Neural crest cell (in vitro differentiated cells): ENCODE measurements around the gene VPREB3. TPM values are rescaled to one million over a fixed set of nuclear protein-coding genes. Genes with fewer than 3 reads are reported as not detected.

ENCODE experiments used
- DNase-seq: peaks from one replicate; pipeline ENCODE4 v3.0.0; 2021; ENCODE audit warnings: low read depth, mixed read lengths, low spot score
- H3K27ac Mint-ChIP-seq: one replicate; pipeline ENCODE4 v1.8.0; 2021; ENCODE audit warnings: mild to moderate bottlenecking, mixed read lengths; ENCODE audit not compliant: unreplicated experiment
- H3K27me3 Mint-ChIP-seq: 2 replicates; pipeline ENCODE4 v1.8.0; 2021; ENCODE audit warnings: low read depth, mild to moderate bottlenecking, mixed read lengths
- H3K36me3 Mint-ChIP-seq: 2 replicates; pipeline ENCODE4 v1.8.0; 2021; ENCODE audit warnings: low read depth, mild to moderate bottlenecking, mixed read lengths
- H3K4me1 Mint-ChIP-seq: 2 replicates; pipeline ENCODE4 v1.8.0; 2021; ENCODE audit warnings: mixed read lengths
- H3K4me3 Mint-ChIP-seq: one replicate; pipeline ENCODE4 v1.8.0; 2021; ENCODE audit warnings: mild to moderate bottlenecking, mixed read lengths
- H3K9me3 Mint-ChIP-seq: 2 replicates; pipeline ENCODE4 v1.8.0; 2021; ENCODE audit warnings: mixed read lengths
- total RNA-seq: library from RNA; stranded (reverse); gene quantifications from 2 replicates; pipeline ENCODE4 v1.2.1, GENCODE V29; 2021
- TF ChIP-seq, protein P1 (sequence below): fragments of 200-600 bp; sonication (generic); conservative IDR thresholded peaks from 2 replicates; pipeline ENCODE4 v1.5.0; 2021; ENCODE audit warnings: antibody characterized with exemption, mild to moderate bottlenecking

Gene VPREB3
- total RNA-seq, 1 donor from 2014 or later = not detected

DNA sequence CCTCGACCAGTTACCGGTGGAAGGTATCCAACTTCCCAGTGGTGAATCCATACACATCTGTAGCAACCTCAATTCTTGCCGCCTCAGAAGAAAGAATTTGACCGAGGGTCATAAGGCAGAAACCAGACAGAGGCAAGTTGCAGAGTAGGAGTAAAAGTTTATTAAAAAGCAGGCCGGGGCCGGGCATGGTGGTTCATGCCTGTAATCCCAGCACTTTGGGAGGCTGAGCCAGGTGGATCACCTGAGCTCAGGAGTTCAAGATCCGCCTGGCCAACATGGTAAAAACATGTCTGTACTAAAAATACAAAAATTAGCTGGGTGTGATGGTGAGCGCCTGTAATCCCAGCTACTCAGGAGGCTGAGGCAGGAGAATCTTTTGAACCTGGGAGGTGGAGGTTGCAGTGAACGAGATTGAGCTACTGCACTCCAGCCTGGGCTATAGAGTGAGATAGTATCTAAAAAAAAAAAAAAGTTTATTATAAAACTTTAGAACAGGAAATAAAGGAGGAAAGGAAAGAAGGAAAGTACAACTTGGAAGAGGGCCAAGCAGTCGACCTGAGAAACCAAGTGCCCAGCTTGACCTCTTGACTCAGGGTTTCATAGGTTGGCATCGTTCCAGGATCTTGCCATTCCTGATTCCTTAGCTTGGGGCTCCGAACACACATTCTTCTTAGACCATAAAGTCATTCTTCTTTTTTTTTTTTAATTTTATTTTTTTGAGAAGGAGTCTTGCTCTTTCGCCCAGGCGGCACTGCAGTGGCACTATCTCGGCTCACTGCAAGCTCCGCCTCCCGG, 35.7 kb downstream of the VPREB3 start:
- Mint-ChIP-seq H3K4me3 (peak overlapping the region; percentile 69), H3K27me3 (no peaks in the 10 kb centered on the region), H3K9me3 (no peaks in the 10 kb centered on the region), H3K4me1 (peaks cover 6% of the 10 kb centered on the region), H3K27ac (no peak overlapping the region), H3K36me3 (peaks cover 3% of the 10 kb centered on the region)
- TF ChIP-seq, protein P1, sequence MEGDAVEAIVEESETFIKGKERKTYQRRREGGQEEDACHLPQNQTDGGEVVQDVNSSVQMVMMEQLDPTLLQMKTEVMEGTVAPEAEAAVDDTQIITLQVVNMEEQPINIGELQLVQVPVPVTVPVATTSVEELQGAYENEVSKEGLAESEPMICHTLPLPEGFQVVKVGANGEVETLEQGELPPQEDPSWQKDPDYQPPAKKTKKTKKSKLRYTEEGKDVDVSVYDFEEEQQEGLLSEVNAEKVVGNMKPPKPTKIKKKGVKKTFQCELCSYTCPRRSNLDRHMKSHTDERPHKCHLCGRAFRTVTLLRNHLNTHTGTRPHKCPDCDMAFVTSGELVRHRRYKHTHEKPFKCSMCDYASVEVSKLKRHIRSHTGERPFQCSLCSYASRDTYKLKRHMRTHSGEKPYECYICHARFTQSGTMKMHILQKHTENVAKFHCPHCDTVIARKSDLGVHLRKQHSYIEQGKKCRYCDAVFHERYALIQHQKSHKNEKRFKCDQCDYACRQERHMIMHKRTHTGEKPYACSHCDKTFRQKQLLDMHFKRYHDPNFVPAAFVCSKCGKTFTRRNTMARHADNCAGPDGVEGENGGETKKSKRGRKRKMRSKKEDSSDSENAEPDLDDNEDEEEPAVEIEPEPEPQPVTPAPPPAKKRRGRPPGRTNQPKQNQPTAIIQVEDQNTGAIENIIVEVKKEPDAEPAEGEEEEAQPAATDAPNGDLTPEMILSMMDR = no peak
- DNase-seq = no peak

DNA sequence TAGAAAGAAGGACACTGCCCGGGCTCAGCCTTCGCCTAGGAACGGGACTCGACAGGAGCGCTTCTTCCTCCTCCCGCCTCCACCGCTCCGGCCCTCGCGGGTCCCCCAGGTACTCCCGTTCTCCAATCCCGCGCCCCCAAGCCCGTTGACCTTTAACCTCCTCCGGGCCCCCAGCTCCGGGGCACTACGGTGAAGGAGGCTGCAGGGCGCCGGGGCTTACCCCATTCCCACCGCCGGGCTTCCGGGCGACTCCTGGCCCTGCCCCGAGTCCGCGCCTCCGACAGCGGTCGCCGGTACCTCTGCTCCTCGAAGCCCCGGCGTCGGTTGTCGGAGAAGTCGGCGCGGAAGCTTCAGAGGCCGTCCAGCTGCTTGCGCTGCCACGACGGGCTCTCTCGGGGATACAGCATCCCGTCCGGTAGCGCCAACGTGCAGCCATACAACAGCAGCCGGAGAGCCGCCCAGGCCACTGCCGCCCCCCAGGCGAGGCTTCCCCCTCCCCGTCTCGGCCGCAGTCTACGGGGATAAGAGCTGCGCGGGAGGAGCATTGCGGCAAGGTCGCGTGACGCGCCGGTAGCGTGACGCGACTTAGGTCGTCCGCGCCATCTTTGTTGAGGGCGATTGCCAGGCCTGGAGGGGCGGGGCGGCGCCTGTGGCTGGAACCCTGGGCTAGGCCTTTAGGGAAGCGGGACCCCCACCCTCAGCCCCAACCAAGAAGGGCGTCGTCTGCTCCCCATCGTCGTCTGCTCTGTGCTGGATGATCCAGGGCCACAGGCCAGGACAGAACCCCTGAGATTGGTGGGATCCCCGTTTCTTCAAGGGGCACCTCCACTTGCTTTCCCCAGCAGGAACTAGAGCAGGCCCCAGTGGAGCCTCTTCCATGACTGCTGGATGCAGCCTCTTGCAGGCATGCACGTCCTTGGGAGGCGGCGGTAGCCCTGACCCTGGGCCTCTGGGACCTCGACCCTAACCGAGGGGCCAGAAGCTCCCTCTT, 37.1 kb downstream of the VPREB3 start:
- Mint-ChIP-seq H3K9me3 (no peaks in the 10 kb centered on the region), H3K4me3 (peak overlapping the region; percentile 90), H3K4me1 (peaks cover 6% of the 10 kb centered on the region), H3K27me3 (no peaks in the 10 kb centered on the region), H3K27ac (peak overlapping the region; percentile 95), H3K36me3 (peaks cover 3% of the 10 kb centered on the region)
- DNase-seq = peak; percentile 89
- TF ChIP-seq, protein P1 = no peak

DNA sequence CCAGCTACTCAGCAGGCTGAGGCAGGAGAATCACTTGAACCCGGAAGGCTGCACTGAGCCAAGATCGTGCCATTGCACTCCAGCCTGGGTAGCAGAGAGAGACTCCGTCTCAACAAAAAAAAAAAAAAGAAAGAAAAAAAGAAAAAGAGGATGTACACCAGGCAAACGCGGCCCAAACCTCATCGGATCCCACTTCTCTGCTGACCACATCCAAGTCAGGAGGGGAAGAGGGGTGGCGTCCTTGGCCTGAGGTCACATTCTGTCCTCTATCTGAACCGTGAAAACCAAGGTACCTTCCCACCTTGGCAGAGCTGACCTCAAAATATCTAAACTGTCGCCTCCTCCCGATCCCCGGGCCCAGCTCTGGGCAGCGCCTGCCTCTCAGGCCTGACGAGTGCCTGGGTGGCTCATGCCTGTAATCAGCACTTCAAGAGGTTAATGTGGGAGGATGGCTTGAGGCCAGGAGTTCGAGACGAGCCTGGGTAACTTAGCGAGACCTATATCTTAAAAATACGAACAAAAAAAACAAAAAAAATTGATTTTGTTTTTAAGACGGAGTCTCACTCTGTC, 38.3 kb downstream of the VPREB3 start:
- H3K4me1 Mint-ChIP-seq = peaks cover 6% of the 10 kb centered on the region
- H3K27me3 Mint-ChIP-seq = no peaks in the 10 kb centered on the region
- no peak for DNase-seq
- no peaks in the 10 kb centered on the region for H3K9me3 Mint-ChIP-seq
- TF ChIP-seq, protein P1 = no peak
- H3K4me3 Mint-ChIP-seq = peak overlapping the region; percentile 57
- peaks cover 3% of the 10 kb centered on the region for H3K36me3 Mint-ChIP-seq
- no peak overlapping the region for H3K27ac Mint-ChIP-seq

DNA sequence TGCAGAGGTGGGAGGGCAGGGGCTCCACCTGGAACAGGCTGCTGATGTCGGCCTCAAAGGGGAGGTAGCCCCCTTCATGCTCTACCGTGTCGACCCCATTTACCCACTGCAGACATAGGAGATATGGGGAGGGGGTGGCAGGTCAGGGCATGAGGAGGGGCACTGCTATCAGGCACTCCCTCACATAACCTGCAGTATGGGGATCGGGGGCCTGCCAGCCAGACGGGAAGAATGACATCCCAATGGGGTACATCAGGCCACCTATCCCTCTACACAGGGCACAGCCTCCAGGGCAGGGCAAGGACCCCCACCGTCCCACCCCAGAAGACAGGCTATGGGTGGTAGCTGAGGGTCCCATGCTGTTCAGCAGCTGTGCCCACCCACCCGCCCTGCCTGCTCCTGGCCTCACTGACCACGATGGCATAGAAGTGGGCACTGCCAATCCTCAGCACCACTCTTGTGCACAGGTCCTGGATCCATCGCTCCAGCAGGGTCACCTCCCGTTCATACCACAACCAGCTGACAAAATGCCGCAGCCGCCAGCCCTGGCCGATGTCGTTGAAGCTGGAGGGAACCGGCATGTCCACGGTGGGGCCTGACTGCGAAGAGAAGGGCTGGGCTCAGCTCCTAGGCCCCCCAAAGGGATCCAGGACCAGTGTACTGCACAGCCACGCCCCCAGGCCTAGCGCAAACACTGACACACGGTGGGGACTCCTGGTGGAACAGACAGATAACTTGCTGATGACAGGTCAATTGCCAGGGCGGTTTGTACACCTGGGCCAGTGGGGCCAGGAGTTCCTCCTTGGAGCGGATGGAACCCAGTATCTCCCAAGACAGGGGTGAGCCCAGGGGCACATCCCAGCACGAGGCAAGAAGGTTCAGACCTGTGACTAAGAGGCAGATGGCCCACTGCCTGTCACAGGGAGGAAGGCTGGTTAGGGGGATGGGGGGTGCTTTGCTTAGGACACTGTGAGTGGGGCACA, 39.3 kb downstream of the VPREB3 start:
- TF ChIP-seq, protein P1 = no peak
- peaks cover 6% of the 10 kb centered on the region for H3K4me1 Mint-ChIP-seq
- H3K36me3 Mint-ChIP-seq = peaks cover 6% of the 10 kb centered on the region
- H3K9me3 Mint-ChIP-seq = no peaks in the 10 kb centered on the region
- no peak for DNase-seq
- H3K27ac Mint-ChIP-seq = no peak overlapping the region
- H3K27me3 Mint-ChIP-seq = no peaks in the 10 kb centered on the region
- H3K4me3 Mint-ChIP-seq = peak overlapping the region; percentile 82
